ENCODE results near the gene DCAF8. TPM values are rescaled to one million over a fixed set of nuclear protein-coding genes. Genes with fewer than 3 reads are reported as not detected.
A peak's percentile ranks its signal among the peaks of the same experiment; 100 is the strongest.

Gene DCAF8
- total RNA-seq, 1 donor from 2014 or later = 146 TPM

DNA sequence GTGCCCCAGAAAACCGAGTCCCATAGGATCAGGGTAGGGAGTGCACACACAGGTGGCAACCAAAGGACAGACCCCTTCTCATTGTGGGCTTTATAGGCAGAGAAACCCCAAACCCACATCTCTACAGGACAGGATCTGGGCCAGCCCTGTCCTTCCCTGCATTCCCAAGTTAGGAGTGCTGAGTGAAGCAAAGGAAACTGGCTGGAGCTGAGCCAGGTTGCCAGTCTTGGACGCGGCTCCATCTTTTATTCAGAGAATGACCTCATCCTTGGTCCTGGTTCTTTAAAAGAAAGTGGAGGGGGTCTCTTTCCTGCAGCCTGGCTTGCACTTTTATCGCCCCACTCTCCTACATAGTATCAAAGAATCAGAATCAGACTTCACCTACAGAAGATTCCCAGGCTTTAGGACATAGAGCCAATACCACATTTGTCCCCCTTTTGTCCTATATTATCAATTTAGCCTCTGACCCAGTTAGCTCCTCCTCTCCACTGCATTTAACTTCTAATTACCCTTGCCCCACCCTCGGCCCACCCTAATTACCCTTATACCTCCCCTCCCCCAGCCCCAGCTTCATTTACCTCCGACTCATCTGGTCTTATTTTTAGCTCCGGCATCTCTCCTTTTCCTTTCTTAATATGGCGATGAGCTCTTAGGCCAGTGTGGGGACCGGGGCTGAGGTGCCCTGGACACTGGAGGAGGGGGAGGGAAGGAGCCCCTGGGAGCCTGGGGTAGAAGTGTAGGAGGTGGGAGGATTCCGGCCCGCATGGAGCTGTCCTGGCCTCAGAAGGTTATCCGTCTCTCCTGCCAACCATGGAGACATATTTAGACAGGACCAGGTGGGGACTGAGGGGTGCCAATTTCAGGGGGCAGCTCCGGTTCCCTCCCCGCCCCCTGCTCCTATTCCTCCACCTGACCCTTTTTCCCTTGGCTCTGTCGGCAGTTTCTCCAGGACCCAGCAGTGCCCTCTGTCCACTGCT, 72.4 kb downstream of the DCAF8 start, which contains the start of gene CASQ1:
CASQ1 (plus strand) TSS at position 927 of the 977 bp plus-strand sequence. CDS start 177 bp downstream, outside the sequence.
- DNase-seq (peak; percentile 79), ATAC-seq (ENCODE audit: poor library complexity) (peak; percentile 45)
- intact Hi-C loops (cut with DNase I) = loop anchor here (5.0 kb wide), 2 partner anchors 62 to 102 kb away; no protein-coding TSS in a partner anchor

DNA sequence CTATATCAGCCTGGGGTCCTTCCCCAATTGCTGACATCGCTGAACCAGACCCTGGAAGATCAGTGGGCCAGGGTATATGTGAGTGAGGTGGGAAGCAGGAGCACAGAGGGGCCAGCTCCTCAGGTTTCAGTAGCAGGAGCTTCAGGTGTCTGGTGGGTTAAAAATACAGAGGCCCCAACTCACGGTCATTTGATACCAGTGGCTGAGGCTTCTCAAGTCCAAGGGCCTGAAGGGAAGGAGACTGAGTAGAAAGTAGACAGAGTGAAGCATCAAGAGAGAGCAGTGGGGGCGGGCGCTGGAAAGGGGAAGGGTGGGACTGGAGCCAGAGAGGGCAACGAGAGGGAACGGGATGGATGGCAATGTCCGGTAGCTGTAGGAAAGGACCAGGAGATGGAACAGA, 74.0 kb downstream of the DCAF8 start:
- no peak for ATAC-seq (ENCODE audit: poor library complexity)
- intact Hi-C loops (cut with DNase I) = no loop called here
- DNase-seq = no peak

DNA sequence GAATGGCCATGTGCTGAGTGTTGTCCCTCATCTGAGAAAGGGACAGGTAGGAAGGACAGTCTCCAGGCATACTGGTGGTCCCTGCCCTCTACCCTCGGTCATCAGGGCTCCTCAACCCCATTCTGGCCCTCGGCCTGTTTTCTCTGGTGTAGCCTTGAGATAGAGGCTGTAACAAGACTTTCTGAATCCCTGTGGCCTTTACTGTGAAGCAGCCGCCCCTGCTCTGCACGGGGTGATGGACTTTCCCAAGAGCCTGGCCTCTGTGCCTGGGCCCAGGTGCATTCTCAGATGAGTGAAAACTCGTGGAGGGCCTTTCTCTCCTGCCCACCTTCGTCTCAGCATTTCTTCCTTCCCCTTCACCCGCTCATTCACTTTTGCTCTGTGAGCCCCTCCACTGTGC, 74.9 kb downstream of the DCAF8 start:
- no peak for DNase-seq
- no peak for ATAC-seq (ENCODE audit: poor library complexity)
- intact Hi-C loops (cut with DNase I) = no loop called here

DNA sequence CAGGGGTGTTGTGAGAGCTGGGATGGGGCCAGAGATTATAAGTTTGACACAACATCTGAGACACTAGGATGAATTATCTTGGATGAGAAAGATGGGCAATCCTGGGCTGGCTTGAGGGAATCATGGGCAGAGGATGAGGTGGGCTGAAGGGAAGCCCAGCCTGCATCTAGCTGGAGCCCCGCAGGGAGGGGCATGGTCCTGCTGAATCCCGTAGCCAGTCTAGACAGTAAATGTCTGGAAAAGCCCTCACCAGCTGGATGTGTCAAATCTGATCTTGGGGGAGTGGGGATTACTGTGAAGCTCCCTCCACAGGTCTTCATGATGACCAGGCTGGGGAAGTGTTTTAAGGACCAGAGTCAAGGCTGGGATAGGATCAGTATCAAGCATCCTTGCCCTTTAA, 75.6 kb downstream of the DCAF8 start:
- DNase-seq (no peak), ATAC-seq (ENCODE audit: poor library complexity) (no peak)
- intact Hi-C loops (cut with DNase I) = no loop called here

DNA sequence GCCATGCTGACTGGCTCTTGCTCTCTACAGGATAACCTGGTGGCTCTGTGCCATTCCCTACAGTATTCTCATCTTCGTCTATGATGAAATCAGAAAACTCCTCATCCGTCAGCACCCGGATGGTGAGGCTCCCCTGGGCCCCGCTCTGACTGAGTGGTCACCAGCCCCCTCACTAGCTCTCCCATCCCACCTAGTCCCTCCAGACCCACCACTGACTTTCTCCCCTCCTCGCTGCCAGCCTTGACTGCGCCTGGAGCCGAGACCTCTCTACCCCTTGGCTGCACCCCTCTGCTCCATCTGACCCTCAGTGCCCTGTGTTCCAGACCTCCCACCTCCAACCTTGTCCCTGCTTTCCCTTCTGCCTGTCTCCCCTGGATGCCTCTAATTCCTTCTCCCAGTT, 76.1 kb downstream of the DCAF8 start:
- intact Hi-C loops (cut with DNase I) = no loop called here
- DNase-seq (no peak), ATAC-seq (ENCODE audit: poor library complexity) (no peak)

DNA sequence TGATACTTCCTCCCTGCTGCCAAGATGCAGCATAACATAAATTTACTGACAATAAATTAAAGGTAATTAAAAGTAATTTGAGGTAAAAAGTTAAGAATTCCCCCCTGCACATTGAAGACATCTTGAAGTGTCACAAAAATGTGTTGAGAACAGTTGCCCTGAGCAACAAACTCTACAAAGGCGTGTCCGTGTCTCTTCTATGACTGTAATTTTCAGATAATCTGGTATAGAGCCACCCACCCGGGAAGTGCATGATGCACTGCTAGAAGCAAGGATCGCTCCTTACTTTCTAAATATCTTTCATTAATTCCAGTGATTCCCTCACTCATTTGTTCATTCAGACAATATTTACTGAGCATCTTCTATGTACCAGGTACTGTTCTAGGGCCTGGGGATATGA, 83.0 kb downstream of the DCAF8 start:
- intact Hi-C loops (cut with DNase I) = no loop called here
- ATAC-seq (ENCODE audit: poor library complexity) (no peak), DNase-seq (no peak)

DNA sequence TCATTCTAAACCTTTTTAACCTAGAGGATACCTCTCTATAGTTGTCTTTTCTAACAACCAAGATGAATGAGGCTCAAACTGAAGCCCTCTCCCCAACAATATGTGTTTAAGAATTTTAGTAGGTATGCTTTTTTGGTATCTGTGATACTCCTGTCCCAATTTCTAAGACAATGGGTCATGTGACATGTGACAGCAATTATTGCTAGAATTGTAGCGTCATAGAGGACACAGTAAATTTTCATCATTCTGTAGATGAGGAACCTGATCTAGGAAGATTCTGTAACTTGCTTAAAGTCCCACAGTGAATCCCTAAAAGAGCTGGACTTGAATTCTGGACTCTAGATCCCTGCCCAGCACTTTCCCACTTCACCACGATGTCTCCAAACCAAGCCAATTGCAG, 83.6 kb downstream of the DCAF8 start:
- intact Hi-C loops (cut with DNase I) = no loop called here
- ATAC-seq (ENCODE audit: poor library complexity) (no peak), DNase-seq (no peak)

DNA sequence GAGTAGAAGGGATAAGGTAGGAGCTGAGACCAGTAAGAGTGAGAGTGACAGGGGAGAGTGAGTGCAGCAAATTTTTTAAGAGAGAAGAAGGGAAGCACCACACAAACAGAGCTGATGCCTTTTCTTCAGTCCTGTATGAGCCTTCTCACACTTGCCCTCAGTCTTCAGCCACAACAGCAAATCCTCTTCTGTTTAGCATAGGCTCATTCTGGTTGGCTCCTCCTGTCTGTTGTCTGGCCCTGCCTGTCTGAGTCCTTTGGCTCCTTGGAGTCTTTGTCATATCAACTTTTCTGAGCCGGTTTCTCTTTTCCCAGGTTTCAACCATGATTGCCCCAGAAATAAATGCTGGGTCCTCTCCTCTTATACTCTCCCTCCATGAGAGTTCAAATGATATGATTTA, 84.7 kb downstream of the DCAF8 start:
- ATAC-seq (ENCODE audit: poor library complexity) (no peak), DNase-seq (no peak)
- intact Hi-C loops (cut with DNase I) = no loop called here

DNA sequence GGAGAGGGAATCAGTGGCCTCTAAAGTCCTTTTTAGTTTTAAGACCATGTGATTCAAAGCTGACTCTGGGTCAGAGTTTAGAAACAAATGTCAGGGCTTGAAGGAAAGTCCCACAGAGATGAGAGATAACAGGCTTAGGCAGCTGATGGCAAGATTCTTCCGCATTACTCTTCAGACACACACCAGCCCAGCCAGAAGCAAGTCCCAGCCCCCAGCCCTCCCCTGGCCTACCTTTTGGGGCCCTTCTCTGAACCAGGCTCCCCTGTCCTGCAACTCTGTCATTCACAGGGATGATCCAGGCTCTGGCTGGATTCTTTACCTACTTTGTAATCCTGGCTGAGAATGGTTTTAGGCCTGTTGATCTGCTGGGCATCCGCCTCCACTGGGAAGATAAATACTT, 85.1 kb downstream of the DCAF8 start:
- ATAC-seq (ENCODE audit: poor library complexity) (no peak), DNase-seq (no peak)
- intact Hi-C loops (cut with DNase I) = no loop called here

DNA sequence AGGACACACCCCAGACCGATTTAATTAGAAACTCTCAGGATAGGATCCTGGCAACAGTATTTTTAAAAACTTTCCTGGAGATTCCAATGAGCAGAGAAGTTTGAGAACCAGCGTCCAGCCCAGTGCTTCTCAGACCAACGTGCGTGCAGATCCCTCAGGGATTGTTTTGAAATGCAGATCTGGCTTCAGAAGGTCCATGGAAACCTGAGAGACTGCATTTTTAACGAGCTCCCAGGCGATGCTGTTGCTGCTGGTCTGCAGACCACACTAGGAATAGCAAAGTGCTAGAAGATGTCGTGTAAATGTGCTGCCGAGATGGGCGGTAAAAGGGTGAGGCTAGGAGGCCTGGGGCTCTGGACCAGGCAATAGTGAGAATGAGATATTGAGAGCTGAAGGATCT, 90.4 kb downstream of the DCAF8 start:
- ATAC-seq (ENCODE audit: poor library complexity) = no peak
- DNase-seq = no peak
- intact Hi-C loops (cut with DNase I) = no loop called here

DNA sequence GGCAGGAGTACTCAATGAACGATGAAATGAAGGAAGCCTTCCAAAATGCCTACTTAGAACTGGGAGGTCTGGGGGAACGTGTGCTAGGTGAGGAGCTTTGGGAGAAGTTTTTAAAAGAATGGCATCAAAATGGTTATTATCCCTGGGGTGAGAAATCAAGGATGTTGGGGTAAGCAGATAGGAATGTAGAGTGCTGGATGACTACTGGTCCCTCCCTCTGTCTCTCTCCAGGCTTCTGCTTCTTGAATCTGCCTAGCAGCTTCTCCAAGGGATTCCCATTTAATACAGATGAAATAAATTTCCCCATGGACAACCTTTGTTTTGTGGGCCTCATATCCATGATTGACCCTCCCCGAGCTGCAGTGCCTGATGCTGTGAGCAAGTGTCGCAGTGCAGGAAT, 91.0 kb downstream of the DCAF8 start:
- ATAC-seq (ENCODE audit: poor library complexity) (no peak), DNase-seq (no peak)
- intact Hi-C loops (cut with DNase I) = no loop called here

DNA sequence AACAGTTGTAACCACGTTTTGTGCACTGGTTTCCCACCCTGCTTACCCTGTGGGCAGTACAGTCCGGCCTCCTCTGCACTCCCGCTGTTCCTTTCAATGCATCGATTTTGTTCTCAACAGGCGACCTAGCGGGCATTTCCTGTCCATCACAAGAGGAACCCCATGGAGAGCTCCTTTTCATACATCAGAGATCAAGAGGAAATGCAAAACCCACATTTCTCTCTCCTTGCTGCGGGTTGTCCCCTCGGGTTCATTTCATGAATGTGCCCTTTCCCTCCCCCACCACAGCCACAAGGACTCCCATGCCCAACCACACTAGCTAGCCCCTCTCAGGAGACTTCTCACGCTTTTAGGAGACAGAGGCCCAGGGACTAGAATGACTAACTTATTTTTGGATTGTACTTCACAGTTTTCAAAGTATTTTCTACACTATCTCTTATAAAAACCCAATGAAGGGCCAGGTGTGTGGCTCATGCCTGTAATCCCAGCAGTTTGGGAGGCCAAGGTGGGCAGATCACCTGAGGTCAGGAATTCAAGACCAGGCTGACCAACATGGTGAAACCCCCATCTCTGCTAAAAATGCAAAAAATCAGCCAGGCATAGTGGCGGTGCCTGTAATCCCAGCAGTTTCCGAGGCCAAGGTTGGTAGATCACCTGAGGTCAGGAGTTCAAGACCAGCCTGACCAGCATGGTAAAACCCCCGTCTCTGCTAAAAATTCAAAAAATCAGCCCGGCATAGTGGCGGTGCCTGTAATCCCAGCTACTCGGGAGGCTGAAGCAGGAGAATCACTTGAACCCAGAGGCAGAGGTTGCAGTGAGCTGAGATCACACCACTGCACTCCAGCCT, 92.6 kb downstream of the DCAF8 start:
- no peak for ATAC-seq (ENCODE audit: poor library complexity)
- intact Hi-C loops (cut with DNase I) = no loop called here
- DNase-seq = no peak

DNA sequence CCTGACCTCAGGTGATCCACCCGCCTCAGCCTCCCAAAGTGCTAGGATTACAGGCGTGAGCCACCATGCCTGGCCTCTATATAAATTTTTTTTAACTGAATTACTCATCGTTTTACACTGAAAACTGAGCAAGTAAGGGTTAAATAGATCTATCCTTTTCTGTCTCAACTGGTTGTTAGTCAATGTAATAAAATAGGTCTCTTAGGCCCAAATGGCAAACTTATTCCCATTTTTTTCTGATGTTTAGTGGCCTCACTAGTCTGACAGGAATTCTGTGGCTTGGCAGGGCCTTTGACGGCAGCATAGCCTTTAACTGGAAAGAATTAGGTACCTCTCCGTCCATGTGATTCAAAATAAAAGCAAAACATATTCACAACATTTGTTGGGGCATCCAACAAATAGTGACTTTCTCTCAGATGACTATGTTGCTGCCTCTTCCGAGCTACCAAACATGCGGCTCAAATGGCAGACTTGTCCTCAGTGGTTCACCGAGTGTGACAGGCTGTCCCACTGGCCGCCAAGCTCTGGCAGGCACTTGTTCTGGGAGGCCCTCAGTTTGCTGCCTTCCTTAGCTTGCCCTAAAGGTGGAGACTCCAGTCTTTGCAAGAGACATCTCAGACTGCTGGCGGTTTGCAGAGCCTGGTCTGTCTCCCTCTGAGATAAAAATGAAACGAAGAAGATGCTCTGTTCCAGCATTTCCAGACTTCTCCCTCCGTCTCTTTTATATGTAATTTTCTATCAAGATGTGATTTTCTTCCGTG, 93.6 kb downstream of the DCAF8 start:
- ATAC-seq (ENCODE audit: poor library complexity) = no peak

DNA sequence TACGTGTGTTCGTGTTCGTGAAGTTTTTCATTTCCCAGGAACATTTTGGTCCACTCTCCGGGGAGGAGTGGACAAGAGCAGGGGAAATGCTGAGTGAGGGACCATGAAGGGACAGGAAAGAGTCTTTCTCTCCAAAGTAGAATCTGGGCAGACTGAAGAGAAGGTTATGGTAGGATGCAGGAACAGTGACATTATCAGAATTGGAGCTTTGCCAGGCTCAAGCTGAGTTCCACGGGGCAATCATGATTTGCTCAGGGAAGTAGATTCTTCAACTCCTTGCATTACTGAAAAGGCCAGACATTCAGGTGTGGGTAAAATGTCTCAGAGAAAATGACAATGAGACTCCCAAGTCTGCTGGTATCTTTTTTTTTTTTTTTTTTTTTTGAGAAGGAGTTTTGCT, 94.3 kb downstream of the DCAF8 start:
- intact Hi-C loops (cut with DNase I) = no loop called here
- ATAC-seq (ENCODE audit: poor library complexity) = no peak
- DNase-seq = no peak

More for the DNA sequence above, 93.6 kb downstream of the DCAF8 start:
- DNase-seq = no peak
- intact Hi-C loops (cut with DNase I) = no loop called here

DNA sequence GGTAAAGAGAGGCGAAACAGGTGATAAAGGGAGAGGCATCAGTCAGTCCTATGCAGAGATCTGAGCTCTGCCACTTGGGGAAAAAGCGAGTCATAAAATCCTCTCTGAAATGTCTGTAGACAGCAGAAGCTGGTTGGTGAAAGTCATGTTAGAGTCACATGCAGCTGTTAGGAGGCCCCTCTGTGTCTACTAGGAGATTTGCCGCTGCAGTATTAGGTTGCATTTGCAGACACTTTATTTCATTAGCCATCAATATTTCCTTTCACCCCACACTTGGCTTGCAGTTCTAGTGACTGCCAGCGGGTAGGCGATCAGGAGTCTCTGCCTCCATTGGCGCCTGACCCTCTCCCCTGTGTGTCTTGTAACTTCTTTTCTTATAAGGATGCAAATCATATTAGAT, 94.8 kb downstream of the DCAF8 start:
- intact Hi-C loops (cut with DNase I) = no loop called here
- no peak for ATAC-seq (ENCODE audit: poor library complexity)

DNA sequence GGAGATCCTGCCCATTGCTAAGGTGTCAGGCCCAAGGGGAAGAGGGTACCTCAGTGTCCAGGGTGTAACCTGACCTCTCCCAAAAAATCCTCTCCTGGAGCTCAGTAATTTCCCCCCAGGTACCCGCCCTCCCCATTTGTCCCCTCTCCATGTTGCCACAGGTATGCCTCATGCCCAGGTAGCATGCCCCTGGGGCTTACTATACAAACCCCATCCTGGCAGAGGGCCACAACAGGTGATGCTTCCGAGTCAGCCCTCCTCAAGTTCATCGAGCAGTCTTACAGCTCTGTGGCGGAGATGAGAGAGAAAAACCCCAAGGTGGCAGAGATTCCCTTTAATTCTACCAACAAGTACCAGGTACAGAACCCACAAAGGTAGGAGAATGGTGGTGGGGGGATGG, 95.3 kb downstream of the DCAF8 start:
- ATAC-seq (ENCODE audit: poor library complexity) (no peak), DNase-seq (no peak)
- intact Hi-C loops (cut with DNase I) = no loop called here

More for the DNA sequence above, 94.8 kb downstream of the DCAF8 start:
- no peak for DNase-seq

DNA sequence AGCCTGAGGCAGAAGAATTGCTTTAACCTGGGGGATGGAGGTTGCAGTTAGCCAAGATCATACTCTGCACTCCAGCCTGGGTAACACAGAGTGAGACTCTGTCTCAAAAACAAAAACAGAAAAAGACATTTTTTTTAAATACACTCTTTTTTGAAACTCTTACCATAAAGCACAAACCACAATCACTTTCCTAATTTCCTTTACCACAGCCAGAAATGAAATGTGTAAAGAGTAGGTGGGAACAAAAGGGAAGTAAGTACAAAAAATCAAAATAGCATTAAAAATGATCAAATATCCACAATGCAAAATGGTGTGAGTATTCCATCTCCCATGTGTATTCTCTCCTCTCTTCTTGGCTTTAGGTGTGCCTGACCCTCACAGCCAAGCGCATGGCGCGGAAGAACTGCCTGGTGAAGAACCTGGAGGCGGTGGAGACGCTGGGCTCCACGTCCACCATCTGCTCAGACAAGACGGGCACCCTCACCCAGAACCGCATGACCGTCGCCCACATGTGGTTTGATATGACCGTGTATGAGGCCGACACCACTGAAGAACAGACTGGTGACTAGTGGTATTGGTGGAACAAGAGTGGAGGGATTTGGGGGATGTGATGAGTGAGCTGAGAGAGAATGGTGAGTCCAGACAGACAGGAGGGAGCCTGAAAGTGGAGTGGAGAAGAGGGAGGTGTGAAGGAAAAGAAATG, 96.0 kb downstream of the DCAF8 start:
- ATAC-seq (ENCODE audit: poor library complexity) = no peak
- intact Hi-C loops (cut with DNase I) = no loop called here
- no peak for DNase-seq

Data from Right ventricle myocardium superior (tissue), 1 donor.